ENCODE data around the gene MYLK.

- TF ChIP-seq CTCF (IDR thresholded peaks at IDR 0.05) (no peak), EP300 (IDR thresholded peaks at IDR 0.05) (no peak)
Observed at GRCh38 chr3:123597561-123597960, 286.6 kb downstream of the MYLK start.

All from tibial nerve (tissue), 4 donors.